GM20000 (cell line): Measurements from ENCODE around the gene LRRC36.
A peak's percentile ranks its signal among the peaks of the same experiment; 100 is the strongest.

Experiments used
- DNase-seq: peaks from one replicate; pipeline ENCODE4 v3.0.0; 2012; ENCODE audit warnings: low spot score
- TF ChIP-seq, protein P1 (sequence below): IDR thresholded peaks from 2 replicates; pipeline ENCODE4 v1.5.1; 2012; ENCODE audit warnings: mild to moderate bottlenecking, control low read depth; ENCODE audit errors: extremely low read depth, missing control alignments

Gene LRRC36

DNA sequence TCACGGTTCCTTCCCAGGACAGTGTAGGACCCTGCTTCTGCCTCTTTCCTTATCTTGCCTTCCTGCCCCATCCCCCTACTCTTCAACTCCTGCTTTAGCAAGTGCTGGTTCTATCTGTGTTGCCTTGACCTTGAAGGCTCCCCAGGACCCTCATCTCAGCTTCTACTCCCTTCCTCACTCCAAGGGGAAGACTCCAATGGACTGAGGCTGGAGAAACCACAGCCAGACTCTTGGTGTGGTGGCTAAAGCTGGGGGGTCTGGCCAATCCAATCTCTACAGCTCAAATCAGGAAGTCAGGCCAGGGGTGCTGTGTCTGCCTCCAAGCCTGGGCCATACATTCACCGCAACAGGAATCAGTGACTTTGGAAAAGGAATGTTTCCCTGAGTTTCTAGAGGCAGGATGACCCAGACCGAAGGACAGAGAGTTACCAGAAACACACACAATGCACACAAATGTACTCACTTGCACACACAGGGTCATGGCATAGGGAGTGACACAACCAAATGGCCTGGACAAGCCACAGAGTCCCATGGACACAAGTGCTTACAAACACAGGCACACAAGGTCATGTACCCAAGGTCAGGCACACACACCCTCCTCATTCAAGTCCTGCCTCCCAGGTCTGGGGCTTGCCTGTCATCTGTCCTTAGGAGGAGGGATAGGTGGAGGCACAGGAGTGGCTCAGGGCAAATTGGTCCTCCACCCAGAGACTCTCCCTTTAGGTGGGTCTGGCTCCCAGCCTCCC is 102.6 kb downstream of the LRRC36 start:
- TF ChIP-seq, protein P1, sequence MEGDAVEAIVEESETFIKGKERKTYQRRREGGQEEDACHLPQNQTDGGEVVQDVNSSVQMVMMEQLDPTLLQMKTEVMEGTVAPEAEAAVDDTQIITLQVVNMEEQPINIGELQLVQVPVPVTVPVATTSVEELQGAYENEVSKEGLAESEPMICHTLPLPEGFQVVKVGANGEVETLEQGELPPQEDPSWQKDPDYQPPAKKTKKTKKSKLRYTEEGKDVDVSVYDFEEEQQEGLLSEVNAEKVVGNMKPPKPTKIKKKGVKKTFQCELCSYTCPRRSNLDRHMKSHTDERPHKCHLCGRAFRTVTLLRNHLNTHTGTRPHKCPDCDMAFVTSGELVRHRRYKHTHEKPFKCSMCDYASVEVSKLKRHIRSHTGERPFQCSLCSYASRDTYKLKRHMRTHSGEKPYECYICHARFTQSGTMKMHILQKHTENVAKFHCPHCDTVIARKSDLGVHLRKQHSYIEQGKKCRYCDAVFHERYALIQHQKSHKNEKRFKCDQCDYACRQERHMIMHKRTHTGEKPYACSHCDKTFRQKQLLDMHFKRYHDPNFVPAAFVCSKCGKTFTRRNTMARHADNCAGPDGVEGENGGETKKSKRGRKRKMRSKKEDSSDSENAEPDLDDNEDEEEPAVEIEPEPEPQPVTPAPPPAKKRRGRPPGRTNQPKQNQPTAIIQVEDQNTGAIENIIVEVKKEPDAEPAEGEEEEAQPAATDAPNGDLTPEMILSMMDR = no peak
- DNase-seq = no peak

DNA sequence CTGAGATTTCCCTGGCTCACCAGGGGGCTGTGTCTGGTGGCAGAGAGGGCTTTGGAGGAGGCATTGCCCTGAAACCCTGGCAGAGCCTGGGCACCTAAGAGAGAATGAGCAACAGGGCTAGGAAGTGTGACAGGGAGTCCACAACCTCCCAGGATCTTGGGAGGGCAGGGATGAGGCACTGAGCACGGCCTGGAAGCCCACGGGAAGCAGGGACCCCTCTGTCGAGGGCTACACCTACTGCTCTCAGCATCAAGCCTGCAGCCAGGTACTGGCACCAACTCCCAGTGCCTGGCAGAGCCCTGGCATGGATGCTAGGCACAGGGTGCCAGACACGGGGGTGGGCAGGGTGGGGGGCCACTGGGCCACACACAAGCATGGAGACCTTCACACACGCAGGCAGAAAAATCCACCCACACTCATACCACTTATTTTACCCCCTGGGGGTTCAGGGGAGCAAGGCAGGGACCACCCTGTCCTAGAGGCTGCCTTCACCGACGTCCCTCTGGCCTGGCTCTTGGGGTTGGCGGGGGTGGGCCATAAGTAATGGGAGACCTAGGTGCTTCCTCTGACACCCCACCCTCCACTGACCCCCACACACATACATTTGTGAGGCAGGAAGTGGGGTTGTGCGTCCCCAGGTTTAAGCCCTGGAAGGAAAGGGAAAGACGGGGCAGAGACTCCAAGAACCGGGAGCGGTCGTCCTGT is 103.3 kb downstream of the LRRC36 start:
- TF ChIP-seq, protein P1 = no peak
- DNase-seq = no peak

DNA sequence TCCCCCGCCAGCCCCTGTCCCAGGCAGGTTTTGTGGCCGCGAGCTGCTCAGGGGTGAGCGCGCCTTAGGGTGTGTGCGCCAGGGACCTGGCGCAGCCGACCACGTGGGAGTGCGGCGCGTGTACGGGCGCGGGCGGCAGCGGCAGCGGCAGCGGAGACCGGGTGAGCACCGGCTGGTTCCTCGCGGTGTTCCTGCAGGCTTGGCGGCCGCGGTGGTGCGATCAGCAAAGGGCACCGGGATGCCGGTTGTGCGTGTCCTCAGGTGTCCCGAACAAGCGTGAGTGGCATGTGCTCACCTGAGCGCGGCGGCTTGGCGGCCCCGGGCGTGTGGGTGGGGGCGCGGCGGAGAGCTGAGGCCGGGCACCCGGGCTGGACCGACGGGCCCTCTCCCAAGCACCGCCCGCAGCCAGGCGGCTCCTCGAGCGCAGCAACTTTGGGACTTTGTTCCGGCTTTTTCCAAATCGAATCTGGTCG is 103.9 kb downstream of the LRRC36 start:
- no peak for DNase-seq

DNA sequence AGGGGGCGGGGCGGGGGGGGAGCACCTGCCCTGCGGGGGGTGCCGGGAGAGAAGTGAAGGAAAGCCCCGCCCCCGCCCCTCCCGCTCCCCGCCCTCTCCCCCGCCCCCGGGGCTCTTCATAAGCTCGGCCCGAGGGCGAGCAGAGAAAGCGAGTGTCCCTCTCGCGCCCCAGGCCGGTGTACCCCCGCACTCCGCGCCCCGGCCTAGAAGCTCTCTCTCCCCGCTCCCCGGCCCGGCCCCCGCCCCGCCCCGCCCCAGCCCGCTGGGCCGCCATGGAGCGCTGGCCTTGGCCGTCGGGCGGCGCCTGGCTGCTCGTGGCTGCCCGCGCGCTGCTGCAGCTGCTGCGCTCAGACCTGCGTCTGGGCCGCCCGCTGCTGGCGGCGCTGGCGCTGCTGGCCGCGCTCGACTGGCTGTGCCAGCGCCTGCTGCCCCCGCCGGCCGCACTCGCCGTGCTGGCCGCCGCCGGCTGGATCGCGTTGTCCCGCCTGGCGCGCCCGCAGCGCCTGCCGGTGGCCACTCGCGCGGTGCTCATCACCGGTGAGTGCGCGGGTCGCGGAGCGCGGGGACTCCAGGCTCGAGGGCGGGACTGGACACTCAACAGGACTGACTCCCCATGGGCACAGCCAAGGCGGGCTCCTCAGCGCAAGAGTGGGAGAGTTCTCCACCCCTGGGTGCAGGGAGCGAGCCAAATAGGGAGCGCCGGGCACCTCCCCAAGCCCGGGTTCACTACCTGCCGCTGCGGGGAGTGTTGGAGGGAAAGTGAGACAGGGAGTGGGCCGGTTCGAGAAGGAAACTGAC is 104.6 kb downstream of the LRRC36 start, which contains the start of gene HSD11B2:
Gene HSD11B2, plus strand, starts transcription at position 145 of the 798 bp plus-strand sequence. Its CDS starts 128 bp downstream, at position 273.
- DNase-seq = peak; percentile 73
- TF ChIP-seq, protein P1 = no peak

More for the DNA sequence above, 103.9 kb downstream of the LRRC36 start:
- TF ChIP-seq, protein P1 = no peak

DNA sequence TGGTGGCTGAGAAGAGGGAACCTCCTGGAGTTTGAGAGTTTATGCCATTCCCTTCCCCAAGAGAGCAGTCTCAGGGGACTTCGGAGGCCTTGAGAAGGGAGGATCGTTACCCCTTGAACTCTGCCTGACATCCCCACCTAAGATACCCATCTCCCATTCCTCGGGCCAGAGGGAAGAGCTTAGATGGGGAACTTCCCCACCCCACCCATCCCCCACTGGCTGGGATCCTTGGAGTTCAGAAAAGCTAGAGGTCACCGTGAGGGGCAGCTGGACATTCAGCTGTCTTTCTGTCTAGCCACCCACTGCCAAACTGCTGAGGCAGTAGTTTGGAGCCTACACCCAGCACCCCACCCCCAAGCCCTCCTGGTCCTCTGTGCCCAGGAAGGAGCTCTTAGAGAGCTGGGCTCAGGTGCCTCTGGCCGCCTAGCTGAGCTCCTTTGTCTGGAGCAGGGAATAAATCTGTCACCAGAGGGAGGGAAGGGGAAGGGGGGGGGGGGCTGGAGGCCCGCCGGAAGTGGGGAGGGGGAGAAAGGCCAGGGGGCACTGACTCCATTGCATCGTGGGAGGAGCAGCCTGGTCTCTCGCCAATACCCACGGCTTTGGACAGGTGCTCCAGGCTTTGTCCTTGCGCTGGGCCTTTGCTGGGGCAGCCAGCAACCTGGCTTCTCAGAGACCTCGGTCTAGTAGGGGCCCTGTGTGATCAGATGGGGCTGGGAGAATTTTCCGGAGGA is 105.3 kb downstream of the LRRC36 start:
- TF ChIP-seq, protein P1 = no peak

DNA sequence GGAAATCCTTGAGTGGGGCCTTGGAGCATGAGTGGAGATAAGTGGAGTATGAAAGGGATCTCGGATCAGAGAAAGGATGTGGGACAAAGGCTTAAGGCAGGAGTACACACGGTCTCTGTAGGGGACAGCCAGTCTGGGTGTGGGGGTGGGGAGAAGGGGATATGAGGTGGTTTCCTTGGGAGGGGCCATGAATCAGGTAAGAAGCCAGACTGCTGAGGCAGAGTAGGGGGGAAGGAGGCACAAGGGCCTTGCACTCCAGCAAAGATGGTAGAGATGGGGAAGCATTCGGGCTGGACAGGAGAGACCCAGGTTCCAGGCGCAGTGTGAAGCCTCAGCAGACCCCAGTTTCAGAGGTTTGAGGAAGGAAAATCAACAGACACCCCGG is 105.9 kb downstream of the LRRC36 start:
- TF ChIP-seq, protein P1 = no peak
- DNase-seq = no peak

More for the DNA sequence above, 105.3 kb downstream of the LRRC36 start:
- DNase-seq = no peak
